SK-N-MC (cell line): ENCODE data around the gene MOCOS.

Experiments used
- EZH2 ChIP-seq: fragments of 200-600 bp; sonication (generic); IDR thresholded peaks from one replicate; pipeline ENCODE4 v1.6.1; 2017; ENCODE audit warnings: antibody characterized with exemption
- POLR2AphosphoS5 ChIP-seq: IDR thresholded peaks from 2 replicates; pipeline ENCODE4 v1.6.1; 2012; ENCODE audit warnings: mild to moderate bottlenecking, low read depth, low read length, borderline replicate concordance

DNA sequence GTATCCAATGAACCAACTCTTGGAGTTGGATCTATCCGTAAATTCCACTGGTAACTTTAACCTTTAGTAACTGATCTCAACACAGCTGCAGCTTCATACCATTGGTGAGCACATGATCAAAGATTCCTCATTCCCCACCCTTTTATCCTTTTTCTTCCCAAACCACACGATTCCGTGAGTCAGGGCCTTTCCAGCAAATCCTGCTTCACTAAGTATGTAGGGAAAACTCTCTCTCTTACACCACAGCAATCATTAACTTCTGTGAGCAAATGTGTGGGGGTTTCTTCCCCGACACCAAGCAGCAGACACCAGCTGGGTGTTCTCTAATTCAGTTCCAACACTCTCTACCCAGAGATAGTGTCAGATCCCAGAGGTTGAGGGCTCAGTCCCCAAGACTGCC lies 34.1 kb upstream of the MOCOS start:
- no peak for TF ChIP-seq EZH2
- no peak for TF ChIP-seq POLR2AphosphoS5
